Umbilical cord (tissue), 1 donor: ENCODE results near the gene SERTAD4. TPM values are rescaled to one million over a fixed set of nuclear protein-coding genes. Genes with fewer than 3 reads are reported as not detected.

ENCODE experiments used
- total RNA-seq: library from RNA; depleted of rRNA; stranded (reverse); fragments of >200 nt; gene quantifications from one replicate; pipeline ENCODE4 v1.2.3, GENCODE V29; 2014; ENCODE audit warnings: low replicate concordance; ENCODE audit not compliant: insufficient read depth

The SERTAD4 gene
- total RNA-seq, 1 donor from 2014 or later, result 6.5 TPM

Other genes with a start within 250 kb of the SERTAD4 start
- 6.3 TPM for gene HHAT, start 96.1 kb downstream of the SERTAD4 start, total RNA-seq